Panc1 (cell line): ENCODE measurements around the gene C2CD2L. TPM values are rescaled to one million over a fixed set of nuclear protein-coding genes. Genes with fewer than 3 reads are reported as not detected.

Source experiments
- ATAC-seq: fragments of 200-7000 bp; cut with Tn5 transposase; 2 replicates; pipeline ENCODE4 v1.9.1; 2020; ENCODE audit warnings: mild to moderate bottlenecking, moderate library complexity
- BruUV-seq: library from RNA; stranded (reverse); fragments of 400-500 nt; replicated peaks from 2 replicates; lab custom pipeline; 2021; lab: Mats Ljungman, UMichigan
- CTCF ChIA-PET: fragments of 300-600 bp; sonication (Branson Sonifier 250); formaldehyde crosslinking; loops from one replicate; lab custom pipeline; 2022; ENCODE audit warnings: antibody characterized with exemption; lab: Charles Lee
- POLR2A ChIA-PET: fragments of 300-600 bp; sonication (Branson Sonifier 250); formaldehyde crosslinking; loops from one replicate; lab custom pipeline; 2022; ENCODE audit warnings: antibody characterized with exemption; lab: Charles Lee
- DNase-seq: peaks from one replicate; pipeline ENCODE4 v3.0.0-alpha.2; 2010; ENCODE audit warnings: low read depth, low spot score
- H3K27ac ChIP-seq: 2 replicates; pipeline ENCODE4 v1.5.1; 2011; ENCODE audit warnings: mild to moderate bottlenecking, low read length, inconsistent platforms
- H3K27me3 ChIP-seq: fragments of 200-500 bp; sonication (Bioruptor generic); 2 replicates; pipeline ENCODE4 v1.6.0; 2014; ENCODE audit warnings: low read length, inconsistent platforms; ENCODE audit not compliant: control insufficient read depth, insufficient read depth
- H3K36me3 ChIP-seq: fragments of 200-500 bp; sonication (Bioruptor generic); 2 replicates; pipeline ENCODE4 v1.5.1; 2014; ENCODE audit warnings: inconsistent platforms, mild to moderate bottlenecking, low read length, moderate library complexity; ENCODE audit not compliant: control insufficient read depth, insufficient read depth
- H3K4me1 ChIP-seq: 2 replicates; pipeline ENCODE4 v1.5.1; 2011; ENCODE audit warnings: inconsistent platforms, mild to moderate bottlenecking, low read length, moderate library complexity; ENCODE audit not compliant: control insufficient read depth, insufficient read depth
- H3K4me3 ChIP-seq, 2 experiments: 2 replicates each; pipeline ENCODE4 v1.5.1; 2011 to 2012; ENCODE audit warnings: low read depth in 2 of 2, low read length in 2 of 2, mild to moderate bottlenecking in 2 of 2, inconsistent platforms in 1 of 2, moderate library complexity in 1 of 2
- H3K9me3 ChIP-seq: fragments of 200-500 bp; sonication (Bioruptor generic); 2 replicates; pipeline ENCODE4 v1.5.1; 2014; ENCODE audit warnings: low read depth, mild to moderate bottlenecking, inconsistent platforms, low read length, moderate library complexity; ENCODE audit not compliant: control insufficient read depth, insufficient read depth
- CTCF ChIP-seq: fragments of 450-650 bp; IDR thresholded peaks from 2 replicates; pipeline ENCODE4 v1.5.1; 2017; ENCODE audit warnings: mild to moderate bottlenecking
- REST ChIP-seq, 2 experiments: IDR thresholded peaks; 2 replicates each; pipeline ENCODE4 v1.6.1; 2011 to 2012; ENCODE audit warnings: low read depth in 2 of 2, control low read depth in 1 of 2, low read length in 1 of 2, mild to moderate bottlenecking in 1 of 2, moderate library complexity in 1 of 2; ENCODE audit not compliant: insufficient read depth in 1 of 2
- SIN3A ChIP-seq: IDR thresholded peaks from 2 replicates; pipeline ENCODE4 v1.6.1; 2012; ENCODE audit warnings: low read depth, mild to moderate bottlenecking, low read length, moderate library complexity, borderline replicate concordance; ENCODE audit not compliant: insufficient read depth
- TCF7L2 ChIP-seq: IDR thresholded peaks from 2 replicates; pipeline ENCODE4 v1.6.1; 2011; ENCODE audit warnings: mild to moderate bottlenecking, low read depth, low read length, inconsistent platforms
- in situ Hi-C: cut with HindIII; loops from 2 replicates; pipeline ENCODE4 v1.10.0; 2016; ENCODE audit warnings: low sequenced_read_pairs, low pct_unique_long_range_greater_than_20kb
- intact Hi-C: fragments of 100-400 bp; cut with micrococcal nuclease; formaldehyde crosslinking; loops from one replicate; pipeline ENCODE4 v1.10.0; 2022; ENCODE audit not compliant: unreplicated experiment
- total RNA-seq: library from RNA; stranded (reverse); gene quantifications from one replicate; pipeline ENCODE4 v1.2.1, GENCODE V29; 2021; ENCODE audit not compliant: unreplicated experiment

The C2CD2L gene
- total RNA-seq, 1 experiment from 2014 or later, result 10.1 TPM

- CTCF ChIA-PET, result no interaction called here
- no TSS peak for BruUV-seq
These were observed 28.3 kb upstream of the C2CD2L start for GRCh38 chr11:119078675-119079420.

GRCh38 chr11:119081682-119082260 lies 25.4 kb upstream of the C2CD2L start:
- in situ Hi-C loops (no loop called here), intact Hi-C loops (no loop called here)
- H3K36me3 ChIP-seq, result no peaks in the 10 kb centered on the region; the same call in 1 of the 2 replicates
- ATAC-seq (no peak), DNase-seq (no peak)
- peaks cover 10% of the 10 kb centered on the region for H3K4me1 ChIP-seq
- BruUV-seq, result no TSS peak
- POLR2A ChIA-PET, result no interaction called here
- no peaks in the 10 kb centered on the region for H3K27me3 ChIP-seq
- no peak for TF ChIP-seq SIN3A
- TF ChIP-seq TCF7L2, result no peak
- no peak for TF ChIP-seq REST (IDR thresholded peaks at IDR 0.05; ENCODE audit: insufficient read depth in 1 of 2, low read depth in 2 of 2, low read length in 1 of 2)
- TF ChIP-seq CTCF, result no peak
- H3K9me3 ChIP-seq, result no peaks in the 10 kb centered on the region
- no peak overlapping the region for H3K27ac ChIP-seq
- no peak overlapping the region for H3K4me3 ChIP-seq
- CTCF ChIA-PET, result no interaction called here

More at GRCh38 chr11:119078675-119079420, 28.3 kb upstream of the C2CD2L start:
- Histone ChIP-seq H3K4me1 (no peaks in the 10 kb centered on the region), H3K9me3 (no peaks in the 10 kb centered on the region), H3K27ac (no peak overlapping the region), H3K27me3 (no peaks in the 10 kb centered on the region), H3K4me3 (no peak overlapping the region), H3K36me3 (no peaks in the 10 kb centered on the region; the same call in 1 of the 2 replicates)
- in situ Hi-C loops, result no loop called here
- DNase-seq (no peak), ATAC-seq (no peak)
- POLR2A ChIA-PET, result no interaction called here
- no peak for TF ChIP-seq SIN3A
- TF ChIP-seq REST (IDR thresholded peaks at IDR 0.05; ENCODE audit: insufficient read depth in 1 of 2, low read depth in 2 of 2, low read length in 1 of 2), result no peak
- intact Hi-C loops, result no loop called here
